ENCODE measurements around the gene KLHDC8A.
"Not testable (repeated sequence)": the region's sequence is repeated elsewhere in the genome, so short reads cannot be mapped to it uniquely, and the experiment has no call there.

KLHDC8A gene

GRCh38 chr1:205356440-205357139 lies at the start of gene KLHDC8A:
Gene KLHDC8A (minus strand): TSS chr1:205356922. CDS start chr1:205343604, 13,318 bp downstream.
- DNase-seq = no peak

- DNase-seq = not testable (repeated sequence)
Observed at GRCh38 chr1:205406252-205406651, 49.5 kb upstream of the KLHDC8A start.

- not testable (repeated sequence) for DNase-seq
Observed at GRCh38 chr1:205404484-205404883, 47.8 kb upstream of the KLHDC8A start.

- no peak for DNase-seq
Observed at GRCh38 chr1:205398586-205398985, 41.9 kb upstream of the KLHDC8A start.

GRCh38 chr1:205396967-205397616 lies 40.4 kb upstream of the KLHDC8A start:
- DNase-seq = peak; percentile 28 to 40

- no peak for DNase-seq
Observed at GRCh38 chr1:205395616-205396015, 38.9 kb upstream of the KLHDC8A start.

- no peak for DNase-seq
Observed at GRCh38 chr1:205392650-205393049, 35.9 kb upstream of the KLHDC8A start.

GRCh38 chr1:205391386-205391785 lies 34.7 kb upstream of the KLHDC8A start:
- DNase-seq = no peak

- DNase-seq = no peak
Observed at GRCh38 chr1:205387845-205388244, 31.1 kb upstream of the KLHDC8A start.

GRCh38 chr1:205382990-205383389 lies 26.3 kb upstream of the KLHDC8A start:
- not testable (repeated sequence) for DNase-seq

GRCh38 chr1:205382561-205382960 lies 25.8 kb upstream of the KLHDC8A start:
- DNase-seq = no peak

- no peak for DNase-seq
Observed at GRCh38 chr1:205381305-205381704, 24.6 kb upstream of the KLHDC8A start.

GRCh38 chr1:205380882-205381281 lies 24.2 kb upstream of the KLHDC8A start:
- DNase-seq = no peak

- no peak for DNase-seq
Observed at GRCh38 chr1:205379056-205379455, 22.3 kb upstream of the KLHDC8A start.

- DNase-seq = no peak
Observed at GRCh38 chr1:205377355-205377754, 20.6 kb upstream of the KLHDC8A start.

- no peak for DNase-seq
Observed at GRCh38 chr1:205376739-205377138, 20.0 kb upstream of the KLHDC8A start.

- DNase-seq = no peak
Observed at GRCh38 chr1:205375835-205376545, 19.3 kb upstream of the KLHDC8A start.

GRCh38 chr1:205374210-205375078 lies 17.7 kb upstream of the KLHDC8A start:
- no peak for DNase-seq

GRCh38 chr1:205373798-205374175 lies 17.1 kb upstream of the KLHDC8A start:
- no peak for DNase-seq

- no peak for DNase-seq
Observed at GRCh38 chr1:205373022-205373797, 16.5 kb upstream of the KLHDC8A start.

GRCh38 chr1:205371871-205372660 lies 15.3 kb upstream of the KLHDC8A start:
- DNase-seq = no peak
